Measurements from ENCODE around the gene PTPRN2. TPM values are rescaled to one million over a fixed set of nuclear protein-coding genes. Genes with fewer than 3 reads are reported as not detected.

The PTPRN2 gene
- total and polyA plus RNA-seq, 2 experiments from 2014 or later = 0.28 TPM; not detected in 1

GRCh38 chr7:157714166-157715070 is 873.2 kb downstream of the PTPRN2 start:
- H3K36me3 ChIP-seq = no peaks in the 10 kb centered on the region
- H3K27ac ChIP-seq = no peak overlapping the region
- DNase-seq (ENCODE audit: low read depth in 1 of 2, low spot score in 1 of 2) = no peak
- TF ChIP-seq, protein P1, sequence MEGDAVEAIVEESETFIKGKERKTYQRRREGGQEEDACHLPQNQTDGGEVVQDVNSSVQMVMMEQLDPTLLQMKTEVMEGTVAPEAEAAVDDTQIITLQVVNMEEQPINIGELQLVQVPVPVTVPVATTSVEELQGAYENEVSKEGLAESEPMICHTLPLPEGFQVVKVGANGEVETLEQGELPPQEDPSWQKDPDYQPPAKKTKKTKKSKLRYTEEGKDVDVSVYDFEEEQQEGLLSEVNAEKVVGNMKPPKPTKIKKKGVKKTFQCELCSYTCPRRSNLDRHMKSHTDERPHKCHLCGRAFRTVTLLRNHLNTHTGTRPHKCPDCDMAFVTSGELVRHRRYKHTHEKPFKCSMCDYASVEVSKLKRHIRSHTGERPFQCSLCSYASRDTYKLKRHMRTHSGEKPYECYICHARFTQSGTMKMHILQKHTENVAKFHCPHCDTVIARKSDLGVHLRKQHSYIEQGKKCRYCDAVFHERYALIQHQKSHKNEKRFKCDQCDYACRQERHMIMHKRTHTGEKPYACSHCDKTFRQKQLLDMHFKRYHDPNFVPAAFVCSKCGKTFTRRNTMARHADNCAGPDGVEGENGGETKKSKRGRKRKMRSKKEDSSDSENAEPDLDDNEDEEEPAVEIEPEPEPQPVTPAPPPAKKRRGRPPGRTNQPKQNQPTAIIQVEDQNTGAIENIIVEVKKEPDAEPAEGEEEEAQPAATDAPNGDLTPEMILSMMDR (IDR thresholded peaks at IDR 0.05; ENCODE audit: low read depth, low read length) = no peak
- no peaks in the 10 kb centered on the region for H3K4me1 ChIP-seq (ENCODE audit: low read depth)
- no peak overlapping the region for H3K4me3 ChIP-seq
- no peaks in the 10 kb centered on the region for H3K9me3 ChIP-seq (ENCODE audit: low read depth)
- no peaks in the 10 kb centered on the region for H3K27me3 ChIP-seq

DNA sequence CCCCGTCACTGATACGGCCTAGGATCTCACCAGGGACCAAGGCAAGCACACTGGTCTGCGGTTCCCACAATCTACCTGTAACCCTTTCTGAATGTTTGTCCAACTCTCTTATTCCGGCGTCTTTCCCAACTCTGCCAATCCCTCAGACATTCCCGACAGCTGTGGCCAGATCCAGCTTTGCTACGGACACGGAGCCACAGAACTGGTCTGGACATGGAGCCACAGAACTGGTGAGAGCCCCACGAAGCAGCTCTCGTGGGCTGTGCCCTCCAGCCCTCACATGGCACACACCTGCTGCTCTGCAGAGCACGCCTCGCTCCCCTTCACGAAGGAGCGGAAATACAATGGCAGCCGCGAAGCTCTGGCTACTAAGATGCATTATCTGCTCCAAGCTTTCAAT is 874.0 kb downstream of the PTPRN2 start:
- Histone ChIP-seq H3K4me1 (ENCODE audit: low read depth) (no peaks in the 10 kb centered on the region), H3K27me3 (no peaks in the 10 kb centered on the region), H3K4me3 (no peak overlapping the region), H3K36me3 (no peaks in the 10 kb centered on the region), H3K9me3 (ENCODE audit: low read depth) (no peaks in the 10 kb centered on the region), H3K27ac (no peak overlapping the region)
- TF ChIP-seq, protein P1 (IDR thresholded peaks at IDR 0.05; ENCODE audit: low read depth, low read length) = no peak
- no peak for DNase-seq (ENCODE audit: low read depth in 1 of 2, low spot score in 1 of 2)

DNA sequence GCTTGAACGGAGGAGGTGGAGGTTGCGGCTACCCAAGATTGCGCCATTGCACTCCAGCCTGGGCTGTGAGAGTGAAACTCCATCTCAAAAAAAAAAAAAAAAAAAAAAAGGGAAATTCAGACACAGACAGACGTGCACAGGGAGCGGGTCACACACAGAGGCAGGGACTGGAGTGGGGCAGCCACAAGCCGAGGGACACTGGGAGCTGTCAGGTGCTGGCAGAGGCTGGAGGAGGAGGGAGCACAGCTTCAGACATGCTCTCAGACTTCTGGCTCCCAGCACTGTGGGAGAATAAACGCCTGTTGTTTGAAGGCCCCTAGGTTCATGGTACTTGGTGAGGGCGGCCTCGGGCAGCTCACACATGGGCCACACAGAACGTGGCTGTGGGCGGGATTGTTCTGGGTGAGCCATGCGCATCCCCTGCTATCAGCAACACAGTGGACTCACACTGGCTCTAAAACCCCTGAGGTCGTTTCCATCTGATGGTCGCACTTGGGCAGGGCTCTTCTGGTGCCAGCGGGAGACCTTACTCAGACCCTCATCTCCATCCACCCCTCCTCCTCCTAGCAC is 874.9 kb downstream of the PTPRN2 start:
- no peak overlapping the region for H3K4me3 ChIP-seq
- H3K36me3 ChIP-seq = no peaks in the 10 kb centered on the region
- no peaks in the 10 kb centered on the region for H3K9me3 ChIP-seq (ENCODE audit: low read depth)
- DNase-seq (ENCODE audit: low read depth in 1 of 2, low spot score in 1 of 2) = no peak
- TF ChIP-seq, protein P1 (IDR thresholded peaks at IDR 0.05; ENCODE audit: low read depth, low read length) = no peak
- no peaks in the 10 kb centered on the region for H3K27me3 ChIP-seq
- no peaks in the 10 kb centered on the region for H3K4me1 ChIP-seq (ENCODE audit: low read depth)
- H3K27ac ChIP-seq = no peak overlapping the region

GRCh38 chr7:157711353-157711888 is 876.2 kb downstream of the PTPRN2 start:
- no peak overlapping the region for H3K4me3 ChIP-seq
- H3K4me1 ChIP-seq (ENCODE audit: low read depth) = no peaks in the 10 kb centered on the region
- TF ChIP-seq, protein P1 (IDR thresholded peaks at IDR 0.05; ENCODE audit: low read depth, low read length) = no peak
- H3K36me3 ChIP-seq = no peaks in the 10 kb centered on the region
- H3K27me3 ChIP-seq = no peaks in the 10 kb centered on the region
- DNase-seq (ENCODE audit: low read depth in 1 of 2, low spot score in 1 of 2) = no peak
- H3K9me3 ChIP-seq (ENCODE audit: low read depth) = no peaks in the 10 kb centered on the region
- no peak overlapping the region for H3K27ac ChIP-seq

GRCh38 chr7:157710396-157710795 is 877.2 kb downstream of the PTPRN2 start:
- DNase-seq (ENCODE audit: low read depth in 1 of 2, low spot score in 1 of 2) = no peak
- TF ChIP-seq, protein P1 (IDR thresholded peaks at IDR 0.05; ENCODE audit: low read depth, low read length) = no peak
- no peaks in the 10 kb centered on the region for H3K4me1 ChIP-seq (ENCODE audit: low read depth)
- no peak overlapping the region for H3K4me3 ChIP-seq
- H3K36me3 ChIP-seq = no peaks in the 10 kb centered on the region
- H3K27me3 ChIP-seq = no peaks in the 10 kb centered on the region
- H3K9me3 ChIP-seq (ENCODE audit: low read depth) = no peaks in the 10 kb centered on the region
- H3K27ac ChIP-seq = no peak overlapping the region

All from cardiac muscle cell (in vitro differentiated cells and primary cell).